Lower leg skin (tissue), 3 donors: Measurements from ENCODE around the gene PTGES2.

Experiments
- POLR2A ChIP-seq, 2 donors: fragments of 450-650 bp; IDR thresholded peaks; one replicate each; pipeline ENCODE4 v1.6.1; 2016 to 2017; ENCODE audit warnings: antibody characterized with exemption in 2 of 2, mild to moderate bottlenecking in 1 of 2, moderate library complexity in 1 of 2
- TF ChIP-seq, protein P1 (sequence below), 3 donors: fragments of 450-650 bp; IDR thresholded peaks; one replicate each; pipeline ENCODE4 v1.5.1; 2016; ENCODE audit warnings: antibody characterized with exemption in 3 of 3, mild to moderate bottlenecking in 3 of 3, moderate library complexity in 2 of 3

- no peak for TF ChIP-seq POLR2A (IDR thresholded peaks at IDR 0.05)
- TF ChIP-seq, protein P1, sequence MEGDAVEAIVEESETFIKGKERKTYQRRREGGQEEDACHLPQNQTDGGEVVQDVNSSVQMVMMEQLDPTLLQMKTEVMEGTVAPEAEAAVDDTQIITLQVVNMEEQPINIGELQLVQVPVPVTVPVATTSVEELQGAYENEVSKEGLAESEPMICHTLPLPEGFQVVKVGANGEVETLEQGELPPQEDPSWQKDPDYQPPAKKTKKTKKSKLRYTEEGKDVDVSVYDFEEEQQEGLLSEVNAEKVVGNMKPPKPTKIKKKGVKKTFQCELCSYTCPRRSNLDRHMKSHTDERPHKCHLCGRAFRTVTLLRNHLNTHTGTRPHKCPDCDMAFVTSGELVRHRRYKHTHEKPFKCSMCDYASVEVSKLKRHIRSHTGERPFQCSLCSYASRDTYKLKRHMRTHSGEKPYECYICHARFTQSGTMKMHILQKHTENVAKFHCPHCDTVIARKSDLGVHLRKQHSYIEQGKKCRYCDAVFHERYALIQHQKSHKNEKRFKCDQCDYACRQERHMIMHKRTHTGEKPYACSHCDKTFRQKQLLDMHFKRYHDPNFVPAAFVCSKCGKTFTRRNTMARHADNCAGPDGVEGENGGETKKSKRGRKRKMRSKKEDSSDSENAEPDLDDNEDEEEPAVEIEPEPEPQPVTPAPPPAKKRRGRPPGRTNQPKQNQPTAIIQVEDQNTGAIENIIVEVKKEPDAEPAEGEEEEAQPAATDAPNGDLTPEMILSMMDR (IDR thresholded peaks at IDR 0.05) = no peak
Observed at GRCh38 chr9:128106181-128106939, 21.2 kb downstream of the PTGES2 start.
